Germinal center (tissue), 1 donor: Measurements from ENCODE around the gene DTX3.
"Not testable (repeated sequence)": the region's sequence is repeated elsewhere in the genome, so short reads cannot be mapped to it uniquely, and the experiment has no call there.

ENCODE experiments used
- DNase-seq: peaks from one replicate; pipeline ENCODE4 v3.0.0; 2012; ENCODE audit warnings: mixed read lengths, low spot score

Gene DTX3, protein sequence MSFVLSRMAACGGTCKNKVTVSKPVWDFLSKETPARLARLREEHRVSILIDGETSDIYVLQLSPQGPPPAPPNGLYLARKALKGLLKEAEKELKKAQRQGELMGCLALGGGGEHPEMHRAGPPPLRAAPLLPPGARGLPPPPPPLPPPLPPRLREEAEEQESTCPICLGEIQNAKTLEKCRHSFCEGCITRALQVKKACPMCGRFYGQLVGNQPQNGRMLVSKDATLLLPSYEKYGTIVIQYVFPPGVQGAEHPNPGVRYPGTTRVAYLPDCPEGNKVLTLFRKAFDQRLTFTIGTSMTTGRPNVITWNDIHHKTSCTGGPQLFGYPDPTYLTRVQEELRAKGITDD

DNA sequence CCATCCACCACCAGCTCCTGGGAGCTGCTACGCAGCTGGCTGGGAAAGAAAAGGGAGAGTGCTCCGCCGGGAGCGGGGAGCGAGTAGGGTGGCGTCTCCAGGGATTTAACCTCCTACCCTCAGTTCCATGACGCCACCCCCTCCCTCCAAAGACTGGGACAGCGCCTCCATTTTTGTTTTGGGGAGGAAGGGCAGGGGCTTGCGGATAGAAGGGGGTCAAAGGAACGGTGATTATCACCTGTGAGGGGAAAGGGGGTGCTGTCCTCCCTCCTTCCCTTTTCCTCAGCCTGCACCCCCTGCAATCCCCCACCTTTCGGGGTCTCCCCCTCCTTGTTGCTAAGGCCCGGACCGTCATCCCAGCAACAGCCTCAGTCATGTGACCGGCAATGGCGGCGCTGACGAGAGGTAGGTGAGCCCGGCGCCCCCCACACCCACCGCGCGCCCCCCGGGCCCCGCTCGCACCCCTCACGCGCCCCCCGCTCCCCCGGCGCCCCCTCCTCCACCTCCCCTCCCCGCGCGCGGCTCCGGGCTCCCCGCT lies at the start of gene DTX3:
TSS of gene DTX3 (plus strand) at position 371 of the 538 bp plus-strand sequence. CDS start 1,694 bp downstream, outside the sequence.
- peak; percentile 60 for DNase-seq

DNA sequence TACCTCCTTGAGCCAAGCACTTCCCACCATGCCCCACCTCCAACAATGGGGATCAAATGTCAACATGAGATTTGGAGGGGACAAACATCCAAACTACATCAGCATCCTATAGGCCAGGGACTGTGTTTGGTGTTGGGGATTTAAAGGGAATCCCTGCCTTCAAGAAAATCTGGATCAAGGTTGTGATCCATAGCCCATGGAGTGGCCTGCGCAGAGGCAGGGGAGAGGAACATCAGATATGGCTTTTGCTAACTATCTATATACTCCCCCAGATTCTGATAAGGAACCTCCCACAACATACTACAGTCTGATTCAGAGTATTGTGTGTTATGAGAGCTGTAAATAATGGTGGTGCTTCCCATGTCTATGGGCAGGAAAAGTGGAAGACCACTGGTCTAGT lies 49.7 kb upstream of the DTX3 start:
- no peak for DNase-seq

DNA sequence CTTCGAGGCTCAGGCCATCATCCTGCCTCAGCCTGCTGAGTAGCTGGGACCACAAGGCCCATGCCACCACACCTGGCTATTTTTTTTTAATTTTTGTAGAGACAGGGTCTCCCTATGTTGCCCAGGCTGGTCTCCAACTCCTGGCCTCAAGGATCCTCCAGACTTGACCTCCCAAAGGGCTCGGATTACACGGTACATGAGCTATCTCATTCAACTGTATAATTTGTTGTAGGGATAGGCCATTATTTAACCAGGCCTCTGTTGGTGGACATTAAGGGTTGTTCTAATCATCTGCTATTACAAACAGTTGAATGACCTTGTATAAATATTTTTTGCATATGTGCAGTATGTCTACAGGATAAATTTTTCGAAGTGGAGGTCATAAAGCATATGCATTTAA lies 45.8 kb upstream of the DTX3 start:
- DNase-seq, result no peak

DNA sequence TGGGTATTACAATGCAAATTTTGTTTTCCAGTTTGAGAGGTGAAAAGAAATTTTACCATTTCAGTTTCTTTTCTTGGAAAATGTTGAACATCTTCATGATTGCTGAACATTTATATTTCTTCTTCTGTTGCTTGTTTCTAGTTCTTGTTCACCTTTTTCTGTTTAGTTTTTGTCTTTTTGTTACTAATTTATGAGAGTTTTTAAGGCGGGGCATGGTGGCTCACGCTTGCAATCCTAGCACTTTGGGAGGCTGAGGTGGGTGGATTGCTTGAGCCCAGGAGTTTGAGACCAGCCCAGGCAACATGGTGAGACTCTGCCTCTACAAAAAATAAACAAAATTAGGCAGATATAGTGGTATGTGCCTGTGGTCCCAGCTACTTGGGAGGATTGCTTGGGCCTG lies 44.1 kb upstream of the DTX3 start:
- DNase-seq, result no peak

DNA sequence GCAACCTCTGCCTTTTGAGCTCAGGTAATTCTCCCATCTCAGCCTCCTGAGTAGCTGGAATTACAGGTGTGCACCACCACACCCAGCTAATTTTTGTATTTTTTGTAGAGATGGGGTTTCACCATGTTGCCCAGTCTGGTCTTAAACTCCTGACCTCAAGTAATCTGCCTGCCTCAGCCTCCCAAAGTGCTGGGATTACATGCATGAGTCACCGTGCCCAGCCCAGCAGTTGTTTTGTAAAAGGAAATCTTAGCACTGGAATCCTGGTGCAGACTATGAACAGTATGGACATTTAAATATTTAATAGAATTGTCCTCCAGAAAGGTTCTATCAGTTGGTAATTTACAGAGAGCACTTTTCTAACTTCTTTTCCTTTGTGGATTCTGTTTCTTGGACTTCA lies 43.5 kb upstream of the DTX3 start:
- DNase-seq, result not testable (repeated sequence)

DNA sequence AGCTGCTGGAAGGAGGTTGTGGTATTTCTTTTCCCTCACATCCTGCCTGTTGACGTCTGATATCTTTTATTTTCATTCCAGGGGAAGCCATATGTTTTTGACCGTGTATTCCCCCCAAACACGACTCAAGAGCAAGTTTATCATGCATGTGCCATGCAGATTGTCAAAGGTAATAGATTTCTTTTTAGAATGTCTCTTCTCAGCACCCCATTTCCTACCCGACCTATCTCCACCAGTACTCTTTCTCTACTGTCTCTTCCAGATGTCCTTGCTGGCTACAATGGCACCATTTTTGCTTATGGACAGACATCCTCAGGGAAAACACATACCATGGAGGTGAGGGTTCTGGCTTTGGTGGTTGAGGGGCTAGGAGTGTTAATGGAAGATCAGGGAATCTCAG lies 41.3 kb upstream of the DTX3 start:
- no peak for DNase-seq

DNA sequence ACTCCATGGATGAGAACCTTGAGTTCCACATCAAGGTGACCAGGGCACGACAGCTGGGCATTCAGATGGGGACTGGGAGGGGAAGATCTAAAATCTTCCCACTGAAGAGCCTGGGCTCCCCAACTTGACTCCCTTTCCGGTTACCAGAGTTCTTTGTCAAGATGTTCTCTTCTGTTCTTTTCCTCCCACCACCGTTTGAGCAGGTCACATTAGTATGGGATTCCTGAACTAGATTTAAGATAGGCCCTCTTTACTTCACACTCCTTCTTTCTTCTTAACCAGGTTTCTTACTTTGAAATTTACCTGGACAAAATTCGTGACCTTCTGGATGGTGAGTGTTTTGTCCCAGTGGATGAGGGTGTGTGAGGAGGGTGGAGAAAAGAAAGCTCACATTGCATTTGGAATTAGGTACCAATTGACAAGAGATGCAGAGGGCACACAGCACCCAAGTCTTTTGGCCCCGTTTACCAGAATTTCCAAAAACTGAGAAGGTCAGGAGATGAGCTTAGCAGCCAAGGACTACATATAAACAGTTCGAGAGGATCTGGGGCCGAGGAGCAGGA lies 40.4 kb upstream of the DTX3 start:
- no peak for DNase-seq

DNA sequence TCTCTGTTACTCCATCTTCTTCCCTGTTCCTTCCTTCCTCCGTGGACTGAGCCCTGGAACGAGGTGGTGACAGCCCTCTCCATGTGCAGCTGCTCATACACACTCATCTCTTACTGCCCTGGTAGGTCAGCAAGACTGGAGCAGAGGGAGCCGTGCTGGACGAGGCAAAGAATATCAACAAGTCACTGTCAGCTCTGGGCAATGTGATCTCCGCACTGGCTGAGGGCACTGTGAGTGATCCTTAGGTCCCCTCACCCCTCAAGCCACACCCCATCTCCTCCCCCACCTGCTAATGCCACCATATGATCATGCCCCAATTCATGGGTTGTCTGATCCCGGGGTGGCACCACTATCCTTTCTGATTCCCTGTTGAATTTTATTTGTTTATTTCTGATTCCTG lies 35.8 kb upstream of the DTX3 start:
- DNase-seq, result no peak

DNA sequence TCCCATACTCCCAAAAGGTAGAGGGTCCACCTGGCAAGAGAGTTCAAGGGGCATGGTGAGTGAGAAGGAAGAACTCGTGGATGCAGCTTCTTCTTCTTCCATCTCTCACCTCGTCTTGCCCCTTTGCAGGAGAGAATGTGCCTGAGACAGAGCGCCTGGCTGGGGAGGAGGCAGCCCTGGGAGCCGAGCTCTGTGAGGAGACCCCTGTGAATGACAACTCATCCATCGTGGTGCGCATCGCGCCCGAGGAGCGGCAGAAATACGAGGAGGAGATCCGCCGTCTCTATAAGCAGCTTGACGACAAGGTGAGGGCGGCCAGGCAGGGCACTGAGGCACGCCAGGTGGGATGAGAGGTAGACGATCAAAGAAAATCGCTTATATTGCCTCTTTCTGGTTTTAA lies 34.8 kb upstream of the DTX3 start:
- DNase-seq, result no peak

DNA sequence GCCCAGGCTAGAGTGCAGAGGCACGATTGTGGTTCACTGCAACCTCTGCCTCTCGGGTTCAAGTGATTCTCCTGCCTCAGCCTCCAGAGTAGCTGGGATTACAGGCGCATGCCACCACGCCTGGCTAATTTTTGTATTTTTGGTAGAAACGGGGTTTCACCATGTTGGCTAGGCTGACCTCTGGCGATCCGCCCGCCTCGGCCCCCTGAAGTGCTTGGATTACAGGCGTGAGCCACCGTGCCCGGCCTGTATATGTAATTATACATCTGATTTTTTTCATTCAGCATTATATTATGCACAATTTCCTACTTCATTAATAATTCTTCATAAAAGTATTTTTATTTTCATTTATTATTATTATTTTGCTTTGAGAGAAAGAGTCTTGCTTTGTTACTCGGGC lies 34.2 kb upstream of the DTX3 start:
- DNase-seq, result not testable (repeated sequence)

DNA sequence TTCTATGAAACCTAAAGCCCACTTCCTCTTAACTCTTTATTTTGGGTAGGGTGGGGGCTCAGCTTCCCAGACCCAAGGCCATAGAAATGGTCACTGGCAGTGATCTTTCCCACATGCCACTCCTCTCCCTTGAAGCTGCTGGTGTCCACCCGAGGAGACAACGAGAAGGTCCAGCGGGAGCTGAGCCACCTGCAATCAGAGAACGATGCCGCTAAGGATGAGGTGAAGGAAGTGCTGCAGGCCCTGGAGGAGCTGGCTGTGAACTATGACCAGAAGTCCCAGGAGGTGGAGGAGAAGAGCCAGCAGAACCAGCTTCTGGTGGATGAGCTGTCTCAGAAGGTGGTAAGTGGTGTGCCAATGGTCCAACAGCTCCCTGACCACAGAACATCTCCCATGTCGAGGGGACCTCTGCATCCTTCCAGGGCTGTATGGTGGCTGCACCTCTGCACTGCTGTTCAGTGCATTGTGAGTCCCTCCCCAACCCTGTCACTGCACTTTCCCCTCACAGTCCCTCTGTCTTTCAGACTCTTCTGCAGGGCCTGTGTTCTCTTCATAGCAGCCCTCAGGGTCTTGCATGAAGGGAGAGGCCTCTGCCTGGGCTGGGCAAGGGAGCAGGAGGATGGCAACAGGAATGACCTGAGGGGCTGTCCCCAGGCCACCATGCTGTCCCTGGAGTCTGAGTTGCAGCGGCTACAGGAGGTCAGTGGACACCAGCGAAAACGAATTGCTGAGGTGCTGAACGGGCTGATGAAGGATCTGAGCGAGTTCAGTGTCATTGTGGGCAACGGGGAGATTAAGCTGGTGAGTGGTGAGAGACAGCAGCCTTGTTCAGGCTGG lies 32.5 kb upstream of the DTX3 start:
- DNase-seq, result no peak

DNA sequence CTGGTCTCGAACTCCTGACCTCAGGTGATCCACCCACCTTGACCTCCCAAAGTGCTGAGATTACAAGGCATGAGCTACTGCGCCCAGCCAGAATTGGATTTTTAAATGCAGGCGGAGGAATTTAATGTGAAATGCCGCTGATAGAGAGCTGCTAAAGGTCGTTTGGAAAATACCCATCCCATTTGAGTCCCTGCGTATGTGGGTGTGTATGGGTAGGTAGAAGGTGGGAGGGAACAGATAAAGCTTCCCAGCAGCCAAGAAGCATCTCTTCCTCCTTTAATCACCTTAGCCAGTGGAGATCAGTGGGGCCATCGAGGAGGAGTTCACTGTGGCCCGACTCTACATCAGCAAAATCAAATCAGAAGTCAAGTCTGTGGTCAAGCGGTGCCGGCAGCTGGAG lies 29.8 kb upstream of the DTX3 start:
- no peak for DNase-seq

DNA sequence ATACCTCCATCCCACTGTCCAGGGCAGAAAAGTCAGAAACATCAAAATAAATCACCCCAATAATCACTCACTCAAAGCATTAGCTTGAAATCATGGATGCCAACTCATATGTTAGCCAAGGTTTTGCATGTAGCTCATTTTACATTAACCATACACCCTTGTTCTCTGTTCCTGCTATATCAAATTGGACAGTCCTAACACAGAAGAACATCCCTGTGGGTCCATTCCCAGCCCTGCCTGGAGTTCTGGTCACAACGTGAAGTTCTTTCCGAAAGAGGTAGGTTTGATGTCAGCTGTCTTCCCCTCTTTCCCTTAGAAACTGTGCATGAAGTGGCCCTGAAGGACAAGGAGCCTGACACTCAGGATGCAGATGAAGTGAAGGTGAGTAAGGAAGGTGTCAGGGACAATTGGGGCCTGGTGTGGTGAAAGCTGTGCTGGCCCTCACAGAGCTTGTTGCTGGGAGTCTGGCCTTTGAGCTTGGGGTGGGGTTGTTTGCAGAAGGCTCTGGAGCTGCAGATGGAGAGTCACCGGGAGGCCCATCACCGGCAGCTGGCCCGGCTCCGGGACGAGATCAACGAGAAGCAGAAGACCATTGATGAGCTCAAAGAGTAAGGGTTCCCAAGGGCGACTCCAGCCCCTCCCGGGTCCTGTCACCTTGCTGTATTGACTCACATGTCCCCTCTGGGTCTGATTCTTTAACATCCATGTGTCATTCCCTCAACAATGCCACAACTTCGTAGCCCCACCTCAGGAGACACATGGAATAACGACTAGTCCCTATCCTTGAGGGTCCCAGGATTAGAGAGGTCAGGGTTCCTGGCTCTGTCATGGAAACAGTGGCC lies 28.6 kb upstream of the DTX3 start:
- DNase-seq, result no peak

DNA sequence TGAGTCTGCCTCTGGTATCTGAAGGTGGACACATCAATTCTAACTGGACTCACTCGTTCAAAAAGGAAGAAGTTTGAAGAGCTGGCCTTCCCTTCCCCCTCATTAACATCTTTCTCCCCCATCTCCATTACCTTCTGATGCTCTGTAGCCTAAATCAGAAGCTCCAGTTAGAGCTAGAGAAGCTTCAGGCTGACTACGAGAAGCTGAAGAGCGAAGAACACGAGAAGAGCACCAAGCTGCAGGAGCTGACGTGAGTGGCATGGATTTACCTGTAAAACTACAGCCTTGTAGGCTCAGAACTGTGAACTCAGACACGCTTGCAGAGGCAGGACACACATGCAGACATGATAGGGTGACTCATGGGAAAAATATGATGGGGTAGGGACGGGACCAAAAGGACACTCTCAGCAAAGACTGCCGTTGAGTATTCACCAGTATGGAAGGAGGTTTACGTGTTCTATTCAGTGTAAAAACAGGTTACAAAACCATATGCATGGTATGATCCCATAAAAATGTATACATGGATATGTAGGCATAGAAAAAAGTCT lies 27.9 kb upstream of the DTX3 start:
- DNase-seq, result no peak

DNA sequence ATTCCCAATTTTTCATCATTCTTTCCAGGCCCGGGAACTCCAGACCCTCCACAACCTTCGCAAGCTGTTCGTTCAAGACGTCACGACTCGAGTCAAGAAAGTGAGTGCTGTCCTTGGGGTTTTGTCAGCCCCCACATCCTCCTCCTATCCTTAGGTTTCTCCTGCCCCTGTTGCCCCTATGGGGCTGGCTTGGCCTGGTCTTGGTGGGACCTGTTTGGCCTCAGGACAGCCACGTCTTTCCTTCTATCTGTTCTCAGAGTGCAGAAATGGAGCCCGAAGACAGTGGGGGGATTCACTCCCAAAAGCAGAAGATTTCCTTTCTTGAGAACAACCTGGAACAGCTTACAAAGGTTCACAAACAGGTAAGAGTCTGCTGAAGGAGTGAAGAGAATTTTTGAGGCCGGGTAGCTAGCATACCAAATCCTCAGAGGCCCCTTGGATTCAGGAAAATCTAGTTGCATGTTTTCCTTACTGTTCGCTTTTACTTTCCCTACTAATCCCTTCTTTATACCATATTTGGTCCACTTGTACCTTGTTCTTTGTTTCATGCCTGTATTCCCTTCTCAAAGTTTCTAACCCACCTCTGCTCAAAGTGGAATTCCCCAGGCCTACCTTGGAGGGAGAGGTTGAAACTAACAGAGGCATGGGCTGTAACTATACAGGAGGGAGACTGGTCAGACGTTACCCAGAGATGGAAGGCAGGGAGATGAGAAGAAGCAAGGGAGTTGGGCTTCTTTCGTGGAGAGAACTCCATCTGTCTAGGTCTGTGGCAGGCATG lies 26.5 kb upstream of the DTX3 start:
- DNase-seq, result no peak

DNA sequence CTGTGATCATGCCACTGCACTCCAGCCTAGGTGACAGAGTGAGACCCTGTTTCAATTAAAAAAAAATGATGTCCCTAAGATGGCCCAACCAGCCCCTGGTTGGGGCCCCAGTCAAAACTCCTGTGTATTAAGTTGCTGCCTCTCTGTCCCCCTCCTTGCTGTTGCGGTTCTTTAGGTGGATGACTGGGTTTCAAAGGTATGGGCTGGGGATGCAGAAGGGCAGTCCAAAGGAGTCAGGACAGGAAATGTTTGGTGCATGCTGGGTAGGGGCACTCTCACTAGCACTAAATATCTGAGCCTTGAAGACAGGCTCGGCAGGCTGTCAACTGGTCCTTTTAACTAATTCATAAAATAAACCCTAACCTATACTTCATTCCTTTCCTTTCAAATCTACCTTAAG lies 25.6 kb upstream of the DTX3 start:
- no peak for DNase-seq

DNA sequence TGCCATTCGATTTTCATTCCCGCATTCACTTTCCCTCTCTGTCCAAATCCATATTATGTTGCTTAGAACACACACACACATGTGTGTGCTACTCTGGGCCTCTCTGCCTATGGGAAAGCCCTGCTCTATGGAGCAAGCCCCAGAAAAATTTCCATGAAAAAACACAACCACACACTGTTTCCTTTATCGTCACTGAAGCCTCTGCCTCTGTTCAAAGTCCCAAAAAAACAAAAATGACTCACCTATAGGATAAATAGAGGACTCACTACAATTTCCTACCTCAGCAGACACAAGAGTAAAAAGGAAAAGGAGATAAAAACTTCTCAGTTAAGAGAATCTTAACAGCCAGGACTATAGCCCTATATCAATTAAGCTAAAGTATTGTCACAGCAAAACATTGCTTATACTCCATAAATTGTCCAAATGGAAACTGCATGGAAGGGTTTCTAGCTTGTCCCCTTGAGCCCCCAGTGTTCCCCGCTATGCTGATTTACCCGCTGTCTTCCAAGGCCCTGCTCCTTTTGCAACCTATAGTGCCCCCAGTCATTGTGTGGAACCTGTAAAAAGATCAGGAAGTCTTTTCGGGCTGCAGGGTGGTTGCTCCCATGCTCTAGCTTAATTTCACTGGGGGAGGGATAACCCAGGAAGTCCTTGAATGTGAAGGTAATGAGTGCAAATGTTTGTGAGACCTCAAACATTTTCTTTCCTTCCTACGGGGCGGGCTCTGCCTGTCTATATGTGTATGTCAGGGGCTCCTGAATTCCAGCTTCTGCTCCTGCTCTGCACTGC lies 24.8 kb upstream of the DTX3 start:
- no peak for DNase-seq

DNA sequence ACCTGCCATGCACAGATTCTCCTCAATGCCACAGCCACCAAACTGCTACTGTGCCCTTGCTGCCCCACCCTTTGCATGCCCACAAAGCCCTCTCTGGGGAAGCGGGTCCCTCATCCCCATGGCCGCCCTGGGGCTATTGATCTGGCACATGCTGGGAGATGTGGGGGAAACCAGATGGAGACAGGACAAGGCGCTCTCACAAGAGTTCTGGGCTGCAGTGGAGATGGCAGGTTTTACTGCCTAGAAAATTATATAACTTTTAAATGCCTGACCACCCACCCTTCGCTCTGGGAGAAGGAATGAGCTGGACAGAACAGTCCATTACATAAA lies 24.2 kb upstream of the DTX3 start:
- DNase-seq, result no peak

DNA sequence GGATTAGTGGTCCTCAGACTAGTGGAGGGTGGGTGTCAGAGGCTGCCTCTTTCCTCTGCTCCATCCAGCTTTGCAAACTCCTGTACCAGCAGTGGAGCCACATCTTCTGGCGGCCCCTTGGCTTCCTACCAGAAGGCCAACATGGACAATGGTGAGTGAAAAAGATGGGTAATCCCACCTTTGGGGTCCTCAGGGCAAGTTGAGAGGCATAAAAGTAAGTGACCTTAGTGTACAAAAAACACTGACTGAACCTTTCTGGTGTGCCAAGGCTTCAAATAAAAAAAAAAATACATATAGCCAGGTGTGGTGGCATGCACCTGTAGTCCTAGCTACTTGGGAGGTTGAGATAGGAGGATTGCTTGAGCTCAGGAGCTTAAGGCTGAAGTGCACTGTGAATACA lies 22.8 kb upstream of the DTX3 start:
- DNase-seq, result no peak

DNA sequence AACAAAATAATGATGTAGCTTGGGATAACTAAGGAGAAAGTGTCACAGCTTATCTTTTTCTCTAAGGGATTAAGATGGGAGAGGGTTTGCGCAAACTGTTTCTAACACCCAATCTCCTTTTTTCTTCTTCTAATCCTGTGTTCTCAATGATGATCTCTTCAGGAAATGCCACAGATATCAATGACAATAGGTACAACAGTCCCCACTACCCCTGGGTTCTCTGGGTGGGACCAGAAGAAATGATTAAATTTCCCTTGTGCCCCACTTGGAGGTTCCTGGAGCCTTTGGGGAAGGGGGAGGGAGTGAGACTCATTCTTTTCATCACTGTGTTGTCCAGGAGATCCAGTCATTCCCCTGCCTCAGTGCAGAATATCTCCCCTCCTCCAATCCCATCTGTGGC lies 22.2 kb upstream of the DTX3 start:
- DNase-seq, result no peak
